Hepatocyte (in vitro differentiated cells): ENCODE measurements around the gene ACTR3C.

Experiments
- EZH2 ChIP-seq: fragments of 200-600 bp; sonication (generic); IDR thresholded peaks from 2 replicates; pipeline ENCODE4 v1.6.1; 2016; ENCODE audit warnings: antibody characterized with exemption, mild to moderate bottlenecking, borderline replicate concordance
- EZH2phosphoT487 ChIP-seq: fragments of 200-600 bp; sonication (generic); IDR thresholded peaks from one replicate; pipeline ENCODE4 v1.6.1; 2018; ENCODE audit warnings: antibody characterized with exemption, mild to moderate bottlenecking, low read depth, moderate library complexity; ENCODE audit not compliant: unreplicated experiment, severe bottlenecking
- TF ChIP-seq, protein P1 (sequence below): fragments of 200-600 bp; sonication (generic); IDR thresholded peaks from 2 replicates; pipeline ENCODE4 v1.5.1; 2016; ENCODE audit warnings: antibody characterized with exemption, mild to moderate bottlenecking; ENCODE audit not compliant: poor library complexity

DNA sequence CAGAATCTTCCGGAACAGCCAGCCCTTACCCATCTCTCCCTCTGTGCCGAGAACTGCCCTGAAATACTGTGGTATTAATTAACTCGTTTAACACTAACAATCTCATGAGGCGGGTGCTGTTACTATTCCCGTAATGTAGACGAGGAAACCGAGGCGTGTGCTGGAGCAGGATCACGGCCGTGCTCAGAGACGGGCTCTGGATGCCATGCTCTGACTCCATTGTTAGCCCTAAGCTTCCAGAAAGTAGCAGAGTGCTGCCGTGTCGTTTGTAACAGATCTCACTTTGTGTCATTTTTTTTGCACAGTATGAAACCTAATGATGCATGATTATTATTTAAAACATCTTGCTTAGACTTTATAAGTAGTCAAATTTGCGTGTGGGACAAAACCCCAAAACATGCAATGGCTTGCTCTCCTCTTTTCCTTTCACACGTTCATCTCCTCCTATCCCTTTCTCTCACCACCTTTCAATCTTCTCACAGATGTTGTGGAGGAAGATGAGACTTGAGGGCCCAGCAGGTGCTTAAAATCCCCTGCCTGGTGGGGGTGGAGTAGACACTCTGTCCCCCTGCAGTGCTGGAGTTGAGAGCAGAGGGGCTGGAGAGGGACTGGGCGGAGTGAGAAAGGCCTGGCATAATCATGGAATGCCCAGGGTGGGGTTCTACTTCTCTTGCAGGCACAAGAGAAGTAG, 482 bp upstream of the ACTR3C start:
- TF ChIP-seq, protein P1, sequence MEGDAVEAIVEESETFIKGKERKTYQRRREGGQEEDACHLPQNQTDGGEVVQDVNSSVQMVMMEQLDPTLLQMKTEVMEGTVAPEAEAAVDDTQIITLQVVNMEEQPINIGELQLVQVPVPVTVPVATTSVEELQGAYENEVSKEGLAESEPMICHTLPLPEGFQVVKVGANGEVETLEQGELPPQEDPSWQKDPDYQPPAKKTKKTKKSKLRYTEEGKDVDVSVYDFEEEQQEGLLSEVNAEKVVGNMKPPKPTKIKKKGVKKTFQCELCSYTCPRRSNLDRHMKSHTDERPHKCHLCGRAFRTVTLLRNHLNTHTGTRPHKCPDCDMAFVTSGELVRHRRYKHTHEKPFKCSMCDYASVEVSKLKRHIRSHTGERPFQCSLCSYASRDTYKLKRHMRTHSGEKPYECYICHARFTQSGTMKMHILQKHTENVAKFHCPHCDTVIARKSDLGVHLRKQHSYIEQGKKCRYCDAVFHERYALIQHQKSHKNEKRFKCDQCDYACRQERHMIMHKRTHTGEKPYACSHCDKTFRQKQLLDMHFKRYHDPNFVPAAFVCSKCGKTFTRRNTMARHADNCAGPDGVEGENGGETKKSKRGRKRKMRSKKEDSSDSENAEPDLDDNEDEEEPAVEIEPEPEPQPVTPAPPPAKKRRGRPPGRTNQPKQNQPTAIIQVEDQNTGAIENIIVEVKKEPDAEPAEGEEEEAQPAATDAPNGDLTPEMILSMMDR = no peak
- no peak for TF ChIP-seq EZH2
- TF ChIP-seq EZH2phosphoT487 = no peak
